Transverse colon (tissue), 3 donors: ENCODE measurements around the gene C2orf49.

Experiments
- EP300 ChIP-seq: sonication (generic); formaldehyde crosslinking; IDR thresholded peaks from one replicate; pipeline ENCODE4 v1.6.1; 2017; ENCODE audit warnings: antibody characterized with exemption, low read depth
- POLR2A ChIP-seq: fragments of 450-650 bp; IDR thresholded peaks from one replicate; pipeline ENCODE4 v1.6.1; 2016; ENCODE audit warnings: antibody characterized with exemption, mild to moderate bottlenecking, moderate library complexity
- TF ChIP-seq, protein P1 (sequence below), 5 experiments: fragments of 200-600 bp in 3 of 5; fragments of 450-650 bp in 2 of 5; sonication (generic) in 3 of 5; IDR thresholded peaks; 1 replicate in 2 of 5; 2 replicates in 3 of 5; pipeline ENCODE4 v1.5.1; 2016 to 2017; ENCODE audit warnings: antibody characterized with exemption in 5 of 5, inconsistent platforms in 3 of 5, mild to moderate bottlenecking in 2 of 5, moderate library complexity in 1 of 5

DNA sequence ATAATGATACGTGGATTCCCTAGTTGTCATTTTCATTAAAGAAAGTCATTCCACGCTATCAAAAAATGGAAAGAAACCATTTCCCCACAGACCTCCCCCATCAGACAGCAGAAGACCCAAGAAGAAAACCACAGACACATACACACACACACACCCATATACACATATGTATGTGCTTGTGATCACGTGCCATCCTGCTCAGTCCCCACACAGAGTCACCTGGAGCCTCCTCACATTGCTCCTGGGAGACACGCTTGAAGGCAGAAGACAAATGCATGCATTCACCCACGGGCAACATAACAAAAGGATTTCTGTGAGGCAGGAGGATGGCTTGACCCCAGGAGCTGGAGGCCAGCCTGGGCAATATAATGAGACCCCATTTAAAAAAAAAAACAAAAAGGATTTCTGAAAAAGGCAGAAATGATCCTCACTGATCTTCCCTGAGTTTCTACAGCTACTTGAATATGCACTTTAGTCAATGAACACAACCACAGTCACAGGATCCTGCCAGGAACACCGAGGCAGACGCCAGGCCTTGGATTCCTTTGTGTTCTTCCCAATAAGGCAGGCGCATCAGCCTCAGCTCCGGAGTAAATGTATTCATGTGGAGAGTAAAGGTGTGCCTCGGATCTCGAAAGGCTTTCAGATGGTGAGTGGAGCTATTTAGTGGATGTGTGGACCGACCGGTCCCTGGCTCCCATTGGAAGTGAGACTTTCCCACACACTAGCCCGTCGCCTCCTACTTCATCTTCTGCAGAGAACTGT is 28.8 kb upstream of the C2orf49 start:
- TF ChIP-seq, protein P1, sequence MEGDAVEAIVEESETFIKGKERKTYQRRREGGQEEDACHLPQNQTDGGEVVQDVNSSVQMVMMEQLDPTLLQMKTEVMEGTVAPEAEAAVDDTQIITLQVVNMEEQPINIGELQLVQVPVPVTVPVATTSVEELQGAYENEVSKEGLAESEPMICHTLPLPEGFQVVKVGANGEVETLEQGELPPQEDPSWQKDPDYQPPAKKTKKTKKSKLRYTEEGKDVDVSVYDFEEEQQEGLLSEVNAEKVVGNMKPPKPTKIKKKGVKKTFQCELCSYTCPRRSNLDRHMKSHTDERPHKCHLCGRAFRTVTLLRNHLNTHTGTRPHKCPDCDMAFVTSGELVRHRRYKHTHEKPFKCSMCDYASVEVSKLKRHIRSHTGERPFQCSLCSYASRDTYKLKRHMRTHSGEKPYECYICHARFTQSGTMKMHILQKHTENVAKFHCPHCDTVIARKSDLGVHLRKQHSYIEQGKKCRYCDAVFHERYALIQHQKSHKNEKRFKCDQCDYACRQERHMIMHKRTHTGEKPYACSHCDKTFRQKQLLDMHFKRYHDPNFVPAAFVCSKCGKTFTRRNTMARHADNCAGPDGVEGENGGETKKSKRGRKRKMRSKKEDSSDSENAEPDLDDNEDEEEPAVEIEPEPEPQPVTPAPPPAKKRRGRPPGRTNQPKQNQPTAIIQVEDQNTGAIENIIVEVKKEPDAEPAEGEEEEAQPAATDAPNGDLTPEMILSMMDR (IDR thresholded peaks at IDR 0.05), result no peak
- TF ChIP-seq EP300, result no peak
- no peak for TF ChIP-seq POLR2A
